GM19397 (cell line): ENCODE measurements around the gene CENPT.
A peak's percentile ranks its signal among the peaks of the same experiment; 100 is the strongest.

Source experiments
- ATAC-seq: cut with Tn5 transposase; IDR thresholded peaks from one replicate; pipeline ENCODE4 v1.9.1; 2021; ENCODE audit warnings: mild to moderate bottlenecking, moderate library complexity; ENCODE audit not compliant: unreplicated experiment

Gene CENPT

GRCh38 chr16:67814567-67814966 lies 32.9 kb downstream of the CENPT start:
- no peak for ATAC-seq

- no peak for ATAC-seq
Measured at GRCh38 chr16:67811899-67812298, 35.6 kb downstream of the CENPT start.

GRCh38 chr16:67807148-67807682 lies 40.3 kb downstream of the CENPT start:
- ATAC-seq, result no peak

GRCh38 chr16:67806428-67807147 lies 40.9 kb downstream of the CENPT start, which contains the start of the genes RANBP10 and TSNAXIP1:
Gene RANBP10, minus strand, starts transcription at chr16:67806560. Its CDS starts 24 bp downstream, at chr16:67806536.
Gene TSNAXIP1, plus strand, starts transcription at chr16:67806889. Its CDS starts 261 bp downstream, at chr16:67807150.
- ATAC-seq, result peak; percentile 86

GRCh38 chr16:67805718-67806427 lies 41.6 kb downstream of the CENPT start:
- ATAC-seq, result peak; percentile 3

GRCh38 chr16:67804853-67805542 lies 42.5 kb downstream of the CENPT start:
- no peak for ATAC-seq

- ATAC-seq, result no peak
Measured at GRCh38 chr16:67803894-67804293, 43.6 kb downstream of the CENPT start.

GRCh38 chr16:67801883-67802282 lies 45.6 kb downstream of the CENPT start:
- no peak for ATAC-seq

GRCh38 chr16:67801241-67801640 lies 46.3 kb downstream of the CENPT start:
- ATAC-seq, result no peak

- no peak for ATAC-seq
Measured at GRCh38 chr16:67800338-67800926, 47.1 kb downstream of the CENPT start.

GRCh38 chr16:67796099-67796718 lies 51.3 kb downstream of the CENPT start:
- no peak for ATAC-seq

GRCh38 chr16:67790071-67790470 lies 57.4 kb downstream of the CENPT start:
- no peak for ATAC-seq

- ATAC-seq, result no peak
Measured at GRCh38 chr16:67786491-67786890, 61.0 kb downstream of the CENPT start.

GRCh38 chr16:67783353-67783725 lies 64.2 kb downstream of the CENPT start:
- ATAC-seq, result no peak

GRCh38 chr16:67782567-67783352 lies 64.7 kb downstream of the CENPT start:
- ATAC-seq, result no peak

- no peak for ATAC-seq
Measured at GRCh38 chr16:67781565-67781921, 66.0 kb downstream of the CENPT start.

- ATAC-seq, result no peak
Measured at GRCh38 chr16:67780847-67781564, 66.5 kb downstream of the CENPT start.

GRCh38 chr16:67779256-67780014 lies 68.1 kb downstream of the CENPT start:
- no peak for ATAC-seq
